ENCODE measurements around the gene ERBB4.

The ERBB4 gene

GRCh38 chr2:211354481-211354880 lies 1184.1 kb downstream of the ERBB4 start:
- DNase-seq (ENCODE audit: low read depth in 2 of 2): no peak

DNA sequence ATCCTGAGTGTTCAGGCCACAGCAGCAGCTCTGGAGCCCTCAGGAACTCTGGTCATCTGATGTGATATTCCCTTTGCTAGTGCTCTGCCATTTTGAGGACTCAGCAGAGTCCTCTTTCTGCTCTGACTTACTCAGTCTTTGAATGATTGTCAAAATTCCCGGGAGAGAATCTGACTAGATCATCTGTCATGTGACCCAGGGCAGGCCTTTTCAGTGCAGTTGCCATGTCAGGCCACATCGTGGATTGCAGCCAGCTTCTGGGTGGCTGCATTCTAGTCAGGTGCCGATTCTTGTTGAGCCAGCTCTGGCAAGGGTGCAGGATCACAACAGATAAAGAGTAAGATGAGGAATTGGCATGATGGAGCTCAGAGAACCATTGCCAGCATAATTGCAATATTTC lies 1186.6 kb downstream of the ERBB4 start:
- DNase-seq (ENCODE audit: low read depth in 2 of 2): no peak

DNA sequence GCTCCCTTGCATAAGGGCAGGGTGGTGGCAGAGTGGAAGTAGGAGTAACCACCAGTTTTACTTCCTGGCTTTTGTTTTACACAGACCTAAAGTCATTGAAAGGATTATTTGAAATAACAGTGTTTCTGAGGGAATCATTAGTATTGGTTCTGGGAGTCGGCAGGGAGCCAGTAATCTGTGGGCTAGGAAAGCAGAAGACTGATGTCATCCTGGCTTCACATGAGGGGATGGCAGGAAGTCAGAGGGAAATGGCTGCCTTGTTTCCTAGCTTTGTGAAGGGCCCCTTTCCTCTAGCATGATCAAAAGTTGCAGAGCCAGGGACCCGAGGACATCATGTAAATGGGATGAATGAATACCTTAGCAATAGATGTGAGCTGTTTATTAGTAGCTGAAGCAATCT lies 1189.6 kb downstream of the ERBB4 start:
- no peak for DNase-seq (ENCODE audit: low read depth in 2 of 2)

DNA sequence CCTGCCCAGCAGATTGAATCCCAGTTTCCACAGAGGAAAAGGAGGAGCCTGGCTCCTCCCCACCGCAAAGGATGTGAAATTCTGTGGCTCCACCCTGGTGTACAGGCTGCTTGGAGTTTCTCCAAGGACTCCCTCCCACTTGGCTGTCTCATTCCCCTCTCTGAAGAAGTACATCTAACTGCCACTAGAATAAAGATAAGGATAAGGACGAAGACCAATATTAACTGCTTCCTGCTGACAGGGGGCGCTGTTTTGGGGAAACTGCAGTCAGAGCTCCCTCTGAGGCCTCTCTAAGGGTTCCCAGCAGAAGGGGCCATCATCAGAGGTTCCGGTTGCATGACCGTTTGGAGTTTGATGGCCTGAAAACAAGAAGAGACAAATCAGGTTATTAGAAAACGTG lies 1191.3 kb downstream of the ERBB4 start:
- DNase-seq (ENCODE audit: low read depth in 2 of 2): no peak

- no peak for DNase-seq (ENCODE audit: low read depth in 2 of 2)
These were observed 1194.3 kb downstream of the ERBB4 start for GRCh38 chr2:211344289-211344688.

- DNase-seq (ENCODE audit: low read depth in 2 of 2): no peak
These were observed 1205.2 kb downstream of the ERBB4 start for GRCh38 chr2:211333377-211333776.

DNA sequence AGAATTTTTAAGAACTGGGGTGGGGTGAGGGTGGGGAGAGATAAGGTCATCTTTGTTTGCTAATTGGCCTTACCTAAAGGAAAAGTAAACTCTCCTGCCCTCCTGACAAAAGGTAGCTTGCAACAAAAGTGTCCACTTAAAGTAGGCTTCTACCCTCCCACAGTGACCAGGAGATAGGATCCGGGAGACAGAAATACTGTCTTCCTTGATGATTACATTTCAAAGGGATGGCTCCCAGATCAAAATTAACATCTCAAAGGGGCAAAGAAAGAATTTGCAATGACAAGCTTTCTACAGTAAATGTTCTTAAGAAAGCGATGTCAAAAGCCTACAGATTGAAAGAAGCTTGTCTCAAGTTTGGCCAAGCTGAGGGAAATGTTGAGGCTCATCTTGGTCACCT lies 1206.9 kb downstream of the ERBB4 start:
- no peak for DNase-seq (ENCODE audit: low read depth in 2 of 2)

GRCh38 chr2:211329882-211330281 lies 1208.7 kb downstream of the ERBB4 start:
- DNase-seq (ENCODE audit: low read depth in 2 of 2): no peak

DNA sequence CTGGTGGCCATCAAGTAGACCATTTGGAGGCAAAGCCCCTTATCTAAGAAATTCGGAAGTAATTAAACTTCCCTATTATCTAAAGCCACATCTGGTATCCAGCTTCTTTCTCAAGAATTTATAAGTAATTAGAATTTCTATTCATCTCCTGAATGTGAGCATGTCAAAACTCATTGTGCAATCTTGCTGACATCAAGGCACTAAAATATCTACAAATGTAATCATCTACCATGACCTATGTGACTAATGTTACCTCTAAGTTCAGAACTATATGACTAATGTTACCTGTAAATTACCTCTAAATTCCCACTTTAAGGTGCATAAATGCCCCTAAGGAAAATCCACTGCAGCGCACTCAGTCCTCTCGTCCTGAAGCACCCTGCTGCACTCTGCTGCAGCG lies 1209.2 kb downstream of the ERBB4 start:
- DNase-seq (ENCODE audit: low read depth in 2 of 2): no peak

- no peak for DNase-seq (ENCODE audit: low read depth in 2 of 2)
These were observed 1210.5 kb downstream of the ERBB4 start for GRCh38 chr2:211328126-211328525.
